Fibroblast of skin of left quadriceps (primary cell): ENCODE results near the gene PDXK.
"Not testable (repeated sequence)": the region's sequence is repeated elsewhere in the genome, so short reads cannot be mapped to it uniquely, and the experiment has no call there.

Source experiments
- DNase-seq, 2 experiments: peaks; one replicate each; pipeline ENCODE4 v3.0.0-alpha.2; 2013; ENCODE audit warnings: low read depth in 2 of 2

The PDXK gene

GRCh38 chr21:43697758-43698643, 20.9 kb upstream of the PDXK start:
- no peak for DNase-seq

- not testable (repeated sequence) for DNase-seq
Observed at GRCh38 chr21:43699492-43699777, 19.5 kb upstream of the PDXK start.

DNA sequence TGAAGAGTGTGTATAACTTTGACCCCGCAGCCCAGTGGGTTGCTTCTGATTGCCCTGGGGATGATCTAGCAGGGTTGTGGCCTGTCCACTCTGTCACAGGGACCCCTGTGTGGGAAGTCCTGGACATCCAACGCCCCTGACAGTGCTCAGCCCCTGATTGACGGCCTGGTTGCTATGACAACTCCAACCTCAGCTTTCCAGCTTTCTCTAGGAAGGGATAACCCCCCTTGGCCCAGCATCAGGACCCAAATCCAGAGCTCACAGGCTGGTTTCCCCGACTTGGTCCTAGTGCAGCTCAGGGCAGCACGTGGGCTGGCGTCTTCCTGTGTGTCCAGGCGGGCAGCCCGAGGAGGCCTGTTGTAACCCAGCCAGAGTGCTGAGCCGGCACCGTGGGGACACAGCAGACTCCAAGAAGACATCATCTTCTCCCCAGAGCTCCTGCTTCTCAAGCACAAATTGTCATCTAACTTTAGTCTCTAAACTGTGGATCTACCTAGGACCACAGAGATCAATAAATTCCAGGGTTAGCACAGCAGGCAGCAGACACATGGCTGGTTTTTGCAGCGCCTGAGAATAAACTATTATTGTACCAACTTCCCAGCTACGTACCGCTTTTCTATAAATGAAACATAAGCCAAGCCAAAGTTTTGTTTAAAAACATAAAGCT, 18.9 kb upstream of the PDXK start:
- DNase-seq = no peak

DNA sequence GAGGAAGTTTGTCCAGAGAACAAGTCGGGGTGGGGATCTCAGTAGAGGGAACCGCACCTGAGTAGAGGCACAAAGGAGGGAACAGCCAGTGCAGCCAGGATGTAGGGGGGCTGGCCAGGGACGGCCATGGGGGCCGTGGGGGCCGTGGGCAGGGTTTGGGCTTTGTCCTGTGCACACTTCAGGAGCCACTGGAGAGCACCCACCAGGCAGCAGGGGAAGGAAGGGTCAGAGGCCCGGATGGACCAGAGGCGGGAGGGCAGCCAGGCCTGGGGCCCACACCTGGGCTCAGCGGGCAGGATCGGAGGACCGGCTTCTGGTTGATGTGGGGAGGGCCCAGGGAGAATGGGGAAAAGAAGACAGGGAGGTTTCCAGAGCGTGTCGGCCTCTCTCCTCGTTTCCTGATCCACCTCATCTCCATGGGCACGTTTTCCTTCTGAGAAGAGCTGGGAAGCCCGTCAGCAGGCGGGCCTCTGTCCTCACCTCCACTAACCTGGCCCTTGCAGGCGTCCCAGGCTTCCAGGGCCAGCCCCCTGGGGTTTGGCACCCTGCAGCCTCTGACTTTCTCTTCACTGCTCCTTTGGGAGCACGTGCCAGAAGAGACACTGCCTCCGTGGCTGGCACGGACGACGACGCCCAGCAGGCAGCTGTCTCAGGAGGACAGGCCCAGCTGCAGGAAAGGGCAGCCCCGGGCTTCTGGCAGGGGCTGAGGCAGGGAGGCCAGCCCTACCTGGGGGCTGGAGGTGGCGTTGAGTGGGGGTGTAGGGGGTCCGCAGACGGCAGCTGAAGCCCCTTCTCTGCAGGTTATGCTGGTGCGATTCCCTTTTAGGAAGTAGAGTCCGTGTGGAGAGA, 16.8 kb upstream of the PDXK start:
- DNase-seq = no peak

DNA sequence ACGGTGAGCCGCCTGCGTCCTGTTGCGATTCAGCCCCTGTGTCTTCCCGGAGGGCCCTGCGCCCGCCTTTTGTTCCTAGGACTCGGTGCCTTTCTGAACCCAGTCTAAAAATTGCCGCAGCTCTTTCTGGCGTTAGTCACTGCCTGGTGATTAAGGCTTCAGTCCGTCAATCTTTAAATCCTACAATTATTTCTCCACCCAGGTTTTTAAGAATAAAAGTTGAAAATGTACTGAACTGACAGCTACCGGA, 16.2 kb upstream of the PDXK start:
- DNase-seq = no peak

- DNase-seq = peak; percentile 69 to 70
Observed at GRCh38 chr21:43703035-43703880, 15.7 kb upstream of the PDXK start.

- DNase-seq = no peak
Observed at GRCh38 chr21:43707462-43707861, 11.5 kb upstream of the PDXK start.

- DNase-seq = no peak
Observed at GRCh38 chr21:43708745-43709381, 10.1 kb upstream of the PDXK start.

DNA sequence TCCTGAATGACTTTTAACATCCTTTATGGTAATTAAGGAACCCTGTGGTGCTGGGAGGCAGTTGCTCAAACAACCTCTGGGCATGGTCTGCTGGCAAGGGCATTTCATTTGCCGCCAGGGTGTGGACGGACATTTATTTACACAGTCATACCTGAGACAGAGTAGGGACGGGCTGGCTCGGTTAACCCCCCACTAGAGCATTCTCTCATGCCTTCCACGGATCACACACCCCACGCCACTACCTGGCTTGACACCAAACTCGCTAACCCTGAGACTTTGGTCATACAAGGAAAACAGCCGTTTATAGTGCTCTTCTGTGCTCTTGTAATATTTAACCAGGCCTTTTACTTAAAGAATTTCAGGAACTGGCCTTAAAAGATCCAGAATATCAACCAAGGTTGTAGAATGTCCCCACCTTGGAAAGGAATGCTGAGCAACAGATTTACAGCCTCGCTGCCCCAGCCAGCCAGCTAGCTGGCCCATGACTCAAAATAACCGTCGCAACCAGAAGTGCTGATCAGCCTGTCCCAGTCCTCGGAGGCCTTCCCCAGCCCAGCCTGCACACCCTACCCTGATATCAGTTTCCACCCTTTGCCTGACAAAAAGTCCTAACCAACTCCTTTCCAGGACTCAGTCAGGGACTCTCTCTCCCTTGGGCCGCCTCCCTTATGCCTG, 6.5 kb upstream of the PDXK start:
- DNase-seq = no peak

DNA sequence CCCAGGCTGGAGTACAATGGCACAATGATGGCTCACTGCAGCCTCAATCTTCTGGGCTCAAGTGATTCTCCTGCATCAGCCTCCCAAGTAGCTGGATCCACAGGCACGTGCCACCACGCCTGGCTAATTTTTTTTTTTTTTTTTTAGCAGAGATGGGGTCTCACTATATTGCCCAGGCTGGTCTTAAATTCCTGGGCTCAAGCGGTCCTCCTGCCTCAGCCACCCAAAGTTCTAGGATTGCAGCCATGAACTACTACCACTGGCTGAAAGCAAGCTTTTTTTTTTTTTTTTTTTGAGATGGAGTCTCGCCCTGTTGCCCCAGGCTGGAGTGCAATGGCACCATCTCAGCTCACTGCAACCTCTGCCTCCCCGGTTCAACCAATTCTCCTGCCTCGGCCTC, 5.8 kb upstream of the PDXK start:
- DNase-seq = not testable (repeated sequence)

- no peak for DNase-seq
Observed at GRCh38 chr21:43716376-43717165, 2.4 kb upstream of the PDXK start.

DNA sequence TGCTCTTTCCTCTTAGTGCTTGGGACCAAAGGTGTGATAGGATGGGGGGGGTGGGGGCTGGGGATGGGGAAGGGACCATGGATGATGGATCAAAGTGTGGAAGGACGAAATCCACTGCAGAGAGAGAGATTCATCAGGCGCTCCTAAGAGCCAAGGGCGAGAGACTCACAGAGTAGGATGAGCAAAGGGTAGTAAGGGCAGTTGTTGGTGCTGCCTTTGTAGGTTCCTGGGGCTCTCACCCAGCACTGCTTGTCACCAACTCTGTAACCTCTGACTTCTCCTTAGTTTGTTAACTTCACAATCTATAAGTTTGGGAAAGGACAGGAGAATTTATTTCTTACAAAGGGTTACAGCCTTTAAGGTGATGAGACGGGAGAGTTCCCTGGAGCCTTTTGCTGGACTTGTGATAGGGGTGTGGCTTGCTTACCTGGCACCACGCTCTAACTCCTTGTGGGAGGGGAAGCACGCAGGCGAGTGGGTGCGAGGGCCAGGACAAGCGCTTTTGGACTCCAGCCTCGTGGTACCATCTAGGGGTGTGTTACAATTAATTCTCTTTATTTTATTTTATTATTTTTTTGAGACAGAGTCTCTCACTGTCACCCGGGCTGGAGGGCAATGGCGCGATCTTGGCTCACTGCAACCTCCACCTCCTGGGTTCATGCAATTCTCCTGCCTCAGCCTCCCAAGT, 1.6 kb upstream of the PDXK start:
- no peak for DNase-seq

DNA sequence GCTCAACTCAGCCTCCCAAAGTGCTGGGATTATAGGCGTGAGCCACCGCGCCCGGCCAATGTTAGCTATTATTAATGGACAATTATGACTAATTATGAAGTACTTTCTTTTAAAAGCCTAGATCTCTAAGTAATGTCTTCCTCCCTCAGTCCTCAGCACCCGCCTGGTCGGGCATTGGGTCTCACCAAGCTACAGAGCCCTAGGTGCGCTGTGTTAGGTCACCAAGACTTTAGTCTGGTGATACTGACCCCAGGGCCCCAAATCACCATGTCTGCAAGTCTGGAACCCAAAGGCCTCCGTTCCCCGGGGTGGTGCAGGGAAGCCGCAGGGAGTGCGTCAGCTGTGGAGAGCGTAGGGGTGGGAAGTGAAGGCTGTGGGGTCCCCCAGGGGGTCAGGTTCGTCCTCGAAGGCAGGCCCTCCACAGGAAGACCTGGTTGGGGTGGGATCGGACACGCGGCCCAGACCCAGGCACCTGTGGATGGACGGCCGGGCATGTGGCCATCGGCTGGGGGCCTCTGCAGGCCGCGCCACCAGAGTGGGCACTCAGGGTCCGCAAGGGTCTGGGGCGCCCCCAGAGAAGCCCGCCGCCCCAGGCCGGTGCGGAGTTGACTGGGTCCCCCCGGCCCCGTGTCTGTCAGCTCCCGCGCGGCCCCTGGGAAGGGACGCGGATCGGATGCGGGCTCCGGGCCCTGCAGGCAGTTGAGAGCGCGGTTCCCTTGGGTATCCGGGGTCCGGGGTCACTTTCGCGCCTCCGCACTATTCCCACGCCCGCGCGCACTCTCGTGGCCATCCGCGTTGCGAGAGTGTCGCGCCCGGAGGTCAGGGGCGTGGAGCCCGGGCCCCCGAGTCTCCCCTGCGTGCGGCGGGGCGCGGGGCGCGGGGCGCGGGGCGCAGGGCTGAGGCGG, 710 bp upstream of the PDXK start:
- DNase-seq = no peak

GRCh38 chr21:43719748-43720538, 1.0 kb downstream of the PDXK start:
- DNase-seq = no peak

DNA sequence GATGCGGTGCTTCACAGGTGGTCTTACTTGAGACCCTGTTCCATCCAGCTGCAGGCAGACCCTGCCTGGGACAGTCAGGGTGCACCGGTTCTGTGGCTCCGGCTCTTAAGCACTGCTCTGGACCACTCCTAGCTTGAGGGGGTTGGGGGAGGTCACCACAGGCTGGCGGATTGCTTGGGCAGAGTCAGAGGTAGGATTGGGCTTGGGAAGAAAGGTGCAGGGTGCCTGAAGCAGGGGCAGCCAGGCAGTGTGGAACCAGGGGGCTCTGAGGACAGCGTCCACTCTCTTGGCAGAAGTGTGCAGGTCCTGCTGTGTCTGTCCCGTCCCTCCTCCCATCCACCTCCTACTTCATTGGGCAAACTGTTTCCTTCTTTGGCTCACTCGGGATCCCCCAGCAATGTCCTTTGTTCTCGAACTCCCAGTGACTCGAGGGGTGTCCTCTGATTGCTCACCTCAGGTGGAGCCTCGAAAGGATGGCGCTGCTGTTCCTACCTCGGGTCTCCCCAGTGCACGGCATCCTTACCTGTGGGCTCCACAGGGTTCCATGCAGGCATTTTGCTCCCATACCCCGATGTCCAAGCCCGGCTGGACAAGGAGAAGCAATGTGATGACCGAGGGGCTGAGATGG, 1.7 kb downstream of the PDXK start:
- no peak for DNase-seq

- no peak for DNase-seq
Observed at GRCh38 chr21:43721206-43721605, 2.3 kb downstream of the PDXK start.

- DNase-seq = no peak
Observed at GRCh38 chr21:43721939-43722338, 3.0 kb downstream of the PDXK start.
